Measurements from ENCODE around the gene RBM46.
A peak's percentile ranks its signal among the peaks of the same experiment; 100 is the strongest.
"Not testable (repeated sequence)": the region's sequence is repeated elsewhere in the genome, so short reads cannot be mapped to it uniquely, and the experiment has no call there.

Gene RBM46

GRCh38 chr4:154838155-154838554 lies 57.1 kb downstream of the RBM46 start:
- DNase-seq = no peak

GRCh38 chr4:154838694-154839093 lies 57.6 kb downstream of the RBM46 start:
- no peak for DNase-seq

- DNase-seq = no peak
Measured at GRCh38 chr4:154854362-154854761, 73.3 kb downstream of the RBM46 start.

DNA sequence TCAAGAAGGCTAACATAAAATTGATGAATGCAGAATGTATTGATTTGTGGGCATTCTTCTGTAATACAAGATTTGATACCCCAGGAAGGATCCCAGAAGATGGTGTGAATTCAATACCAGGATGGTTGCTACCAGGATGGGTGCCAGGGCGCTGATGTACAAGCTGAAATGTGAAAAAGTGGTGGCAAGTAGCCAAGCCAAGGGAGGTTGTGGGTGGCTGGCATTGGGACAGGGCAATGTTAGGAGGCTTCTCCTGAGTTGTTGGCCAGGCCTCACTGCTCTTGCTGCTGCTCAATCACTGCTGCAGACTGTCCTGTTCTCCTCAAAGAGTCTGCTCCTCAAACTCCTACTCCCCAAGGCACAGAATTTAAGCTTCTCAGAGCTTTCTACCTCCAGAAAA lies 77.1 kb downstream of the RBM46 start:
- no peak for DNase-seq

DNA sequence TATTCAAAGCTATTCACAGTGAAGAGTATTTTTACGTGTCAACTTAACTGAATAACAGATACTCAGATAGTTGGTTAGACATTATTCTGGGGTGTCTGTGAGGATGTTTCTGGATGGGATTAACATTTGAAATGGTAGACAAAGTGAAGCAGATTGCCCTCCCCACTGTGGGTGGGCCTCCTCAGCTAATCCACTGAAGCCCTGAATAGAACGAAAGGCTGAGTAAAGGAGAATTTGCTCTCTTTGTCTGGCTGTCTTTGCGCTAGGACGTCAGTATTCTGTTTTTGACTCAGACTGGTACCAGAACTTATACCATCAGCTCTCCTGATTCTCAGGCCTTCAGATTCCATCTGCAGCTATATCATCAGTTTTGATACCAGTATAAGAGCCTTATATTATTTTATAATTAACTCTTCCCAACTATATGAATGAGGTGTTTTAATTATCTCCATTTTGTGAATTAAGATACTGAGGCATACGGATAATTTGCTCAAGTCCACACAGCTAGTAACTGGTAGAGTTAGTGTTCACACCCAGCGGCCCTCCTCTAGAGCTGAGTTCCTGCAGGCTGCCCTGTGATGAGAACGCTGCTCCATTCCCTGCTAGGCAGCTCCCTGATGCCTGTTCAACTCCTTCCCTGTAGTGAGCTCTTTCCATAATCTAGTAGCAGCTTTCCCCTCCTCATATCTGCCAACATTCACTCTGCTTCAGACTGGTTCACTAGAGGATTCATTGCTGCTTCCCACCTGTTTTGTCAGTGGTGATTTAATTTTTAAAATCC lies 87.5 kb downstream of the RBM46 start:
- no peak for DNase-seq

GRCh38 chr4:154869301-154869700 lies 88.2 kb downstream of the RBM46 start:
- DNase-seq = no peak

- DNase-seq = no peak
Measured at GRCh38 chr4:154872198-154872597, 91.1 kb downstream of the RBM46 start.

DNA sequence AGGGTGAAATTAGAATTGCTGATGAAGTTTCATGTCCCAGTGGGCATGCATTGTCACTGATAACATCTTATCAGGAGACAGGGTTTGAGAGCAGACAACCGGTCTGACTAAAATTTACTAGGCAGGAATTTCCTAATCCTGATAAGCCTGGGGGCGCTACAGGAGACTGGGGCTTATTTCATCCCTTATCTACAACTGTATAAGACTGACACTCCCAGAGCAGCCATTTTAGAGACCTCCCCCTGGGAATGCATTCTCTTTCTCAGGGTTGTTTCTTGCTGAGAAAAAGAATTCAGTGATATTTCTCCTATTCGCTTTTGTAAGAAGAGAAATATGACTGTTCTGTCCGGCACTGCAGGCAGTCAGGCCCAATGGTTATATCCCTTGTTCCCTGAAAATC lies 93.0 kb downstream of the RBM46 start:
- not testable (repeated sequence) for DNase-seq

DNA sequence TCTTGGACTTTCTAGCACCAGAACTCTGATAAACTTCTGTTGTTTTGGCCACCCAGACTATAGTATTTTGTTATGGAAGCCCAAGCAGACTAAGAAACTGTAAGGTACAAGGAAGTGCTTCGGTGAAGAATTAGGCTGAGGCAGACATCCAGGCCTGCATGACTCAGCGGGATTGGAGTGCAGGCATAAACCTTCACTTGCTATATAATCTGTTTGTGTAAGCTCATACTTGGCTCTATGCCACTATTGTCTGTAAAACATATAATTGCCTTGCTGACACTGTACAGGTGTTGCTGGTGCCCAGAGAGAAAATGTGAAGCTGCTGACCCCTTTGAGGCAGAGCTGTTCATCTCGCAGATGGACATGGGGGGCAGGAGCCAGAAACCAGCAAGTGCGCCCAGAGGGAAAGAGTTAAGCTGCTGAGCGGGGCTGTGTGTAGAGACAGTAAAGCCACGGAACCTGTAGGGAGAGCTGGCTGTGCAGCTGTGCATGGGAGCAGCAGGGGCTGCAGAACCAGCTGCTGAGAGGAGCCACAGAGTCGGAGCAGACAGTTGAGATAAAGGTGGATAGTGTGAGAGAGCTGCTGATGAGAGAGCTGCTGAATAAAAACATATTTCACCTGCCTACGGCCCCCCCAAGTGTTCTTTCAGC lies 96.2 kb downstream of the RBM46 start:
- peak; percentile 12 to 31 for DNase-seq

Data from SHP77 (cell line).